HUES48 (cell line): ENCODE measurements around the gene METAP1D.

Experiments
- H3K27ac ChIP-seq: one replicate; pipeline ENCODE4 v1.7.0; 2013; ENCODE audit warnings: low read depth, low read length, inconsistent platforms
- H3K27me3 ChIP-seq: 2 replicates; pipeline ENCODE4 v1.6.1; 2013; ENCODE audit warnings: mild to moderate bottlenecking, low read length; ENCODE audit not compliant: control insufficient read depth, insufficient read depth
- H3K36me3 ChIP-seq: 2 replicates; pipeline ENCODE4 v1.6.1; 2013; ENCODE audit warnings: low read length; ENCODE audit not compliant: control insufficient read depth, insufficient read depth
- H3K4me1 ChIP-seq: 2 replicates; pipeline ENCODE4 v1.6.1; 2013; ENCODE audit warnings: mild to moderate bottlenecking, low read length; ENCODE audit not compliant: control insufficient read depth, insufficient read depth
- H3K4me3 ChIP-seq: 2 replicates; pipeline ENCODE4 v1.5.1; 2013; ENCODE audit warnings: mild to moderate bottlenecking, low read depth, low read length
- H3K9ac ChIP-seq: 2 replicates; pipeline ENCODE4 v1.6.1; 2013; ENCODE audit warnings: mild to moderate bottlenecking, low read depth, low read length, moderate library complexity
- H3K9me3 ChIP-seq: 2 replicates; pipeline ENCODE4 v1.6.1; 2013; ENCODE audit warnings: low read length; ENCODE audit not compliant: control insufficient read depth, insufficient read depth

METAP1D gene

DNA sequence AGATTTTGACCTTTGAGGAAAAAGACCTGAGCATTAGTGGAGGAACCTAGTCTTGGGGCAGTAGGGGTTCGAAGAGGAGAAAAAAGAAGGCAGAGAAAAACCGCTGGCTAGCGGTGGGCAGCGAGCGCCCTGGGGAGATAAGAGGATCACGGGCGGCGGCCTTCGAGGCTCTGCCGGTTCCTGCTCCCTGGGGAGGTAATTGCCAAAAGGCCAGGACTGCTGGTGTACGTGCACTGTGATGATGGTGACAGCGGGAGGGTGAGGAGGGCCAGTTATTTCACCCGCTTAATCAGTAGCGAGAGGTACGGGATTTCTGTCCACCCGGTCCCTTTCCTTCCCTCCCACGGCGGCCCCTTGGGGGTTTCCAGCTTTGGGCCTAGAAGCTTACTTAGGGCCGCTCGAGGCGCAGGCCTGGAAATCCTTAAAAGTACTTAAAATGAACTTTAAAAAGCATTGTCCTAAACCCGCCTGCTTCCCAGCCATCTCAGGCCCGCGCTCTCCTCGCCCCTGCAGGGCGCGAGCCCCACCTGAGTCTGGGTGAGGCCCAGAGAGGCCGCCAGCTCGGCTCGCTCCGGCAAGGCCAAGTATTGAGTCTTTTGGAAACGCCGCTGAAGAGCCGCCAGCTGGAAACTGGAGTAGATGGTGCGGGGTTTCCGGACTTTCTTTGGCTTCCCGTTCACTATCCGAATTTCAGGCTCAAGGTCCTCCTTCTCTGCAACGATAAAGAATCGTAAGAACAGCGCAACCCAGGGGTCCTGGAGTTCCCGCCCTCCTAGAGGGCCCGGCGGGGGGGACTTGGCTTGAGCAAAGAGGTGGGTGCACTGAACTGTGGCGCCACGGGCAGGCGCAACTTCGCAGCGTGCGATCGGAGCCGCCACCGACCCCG is 101.4 kb downstream of the METAP1D start:
- Histone ChIP-seq H3K9ac (no peak overlapping the region), H3K4me3 (peak overlapping the region; percentile 60), H3K36me3 (no peaks in the 10 kb centered on the region), H3K27ac (no peak overlapping the region), H3K4me1 (peaks cover 33% of the 10 kb centered on the region), H3K9me3 (no peaks in the 10 kb centered on the region), H3K27me3 (peaks cover 98% of the 10 kb centered on the region)

GRCh38 chr2:172101821-172102390 is 102.2 kb downstream of the METAP1D start:
- Histone ChIP-seq H3K9me3 (no peaks in the 10 kb centered on the region), H3K36me3 (no peaks in the 10 kb centered on the region), H3K27ac (no peak overlapping the region), H3K27me3 (peaks cover 98% of the 10 kb centered on the region), H3K4me1 (peaks cover 29% of the 10 kb centered on the region), H3K9ac (no peak overlapping the region), H3K4me3 (peak overlapping the region; percentile 60)

DNA sequence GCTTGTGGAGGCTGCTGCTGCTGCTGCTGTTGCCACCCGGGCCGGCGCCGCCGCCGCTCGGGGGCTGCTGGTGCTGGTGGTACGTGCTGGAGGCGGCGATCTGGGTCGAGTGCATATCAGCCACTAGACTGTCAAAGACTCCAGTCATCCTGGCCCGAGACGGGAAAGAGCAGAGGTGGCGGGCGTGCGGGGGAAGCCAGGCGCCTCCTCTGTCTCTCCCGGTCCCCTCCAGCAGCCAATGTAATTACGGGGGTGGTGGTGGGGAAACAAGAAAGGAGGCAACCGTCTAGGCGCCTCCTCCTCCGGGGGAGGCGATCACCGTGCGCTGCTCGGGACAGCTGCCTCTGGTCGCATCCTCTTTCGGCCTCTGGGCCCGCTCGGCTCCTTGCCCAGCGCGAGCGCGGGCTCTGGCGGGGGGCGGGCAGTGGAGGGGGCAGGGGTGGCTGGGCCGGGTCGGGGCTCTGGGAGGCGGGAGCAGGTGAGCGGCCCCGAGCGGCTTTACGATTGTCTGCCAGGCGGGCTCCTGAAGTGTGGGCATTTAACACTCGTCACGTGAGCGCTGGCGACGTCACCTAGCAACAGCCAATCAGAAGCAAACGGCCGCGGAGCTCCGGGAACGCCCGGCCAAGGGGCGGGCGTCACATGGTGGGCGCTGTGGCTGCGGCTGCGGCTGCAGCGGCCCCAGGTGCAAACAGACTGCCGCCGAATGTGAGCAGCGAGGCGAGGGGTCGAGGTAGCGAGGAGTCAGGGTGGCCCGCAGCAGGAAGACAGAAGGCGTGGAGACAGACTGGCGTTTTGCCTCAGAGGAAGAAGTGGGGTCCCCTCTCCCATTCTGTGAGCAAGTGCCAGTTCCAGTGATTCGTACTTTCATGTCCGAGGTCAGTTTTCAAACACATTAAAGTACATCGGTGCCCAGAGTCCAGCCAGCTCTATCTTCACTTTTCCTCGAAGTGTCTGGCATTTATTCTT is 102.9 kb downstream of the METAP1D start, which contains the start of gene DLX2:
TSS of gene DLX2 (minus strand) at position 510 of the 969 bp plus-strand sequence. CDS start at position 148, 362 bp downstream.
- no peaks in the 10 kb centered on the region for H3K36me3 ChIP-seq
- H3K27me3 ChIP-seq = peaks cover 98% of the 10 kb centered on the region
- no peak within 1 kb of the TSS for H3K27ac ChIP-seq
- H3K4me3 ChIP-seq = peak within 1 kb of the TSS; percentile 60
- no peaks in the 10 kb centered on the region for H3K9me3 ChIP-seq
- H3K9ac ChIP-seq = no peak within 1 kb of the TSS
- peaks cover 26% of the 10 kb centered on the region for H3K4me1 ChIP-seq

DNA sequence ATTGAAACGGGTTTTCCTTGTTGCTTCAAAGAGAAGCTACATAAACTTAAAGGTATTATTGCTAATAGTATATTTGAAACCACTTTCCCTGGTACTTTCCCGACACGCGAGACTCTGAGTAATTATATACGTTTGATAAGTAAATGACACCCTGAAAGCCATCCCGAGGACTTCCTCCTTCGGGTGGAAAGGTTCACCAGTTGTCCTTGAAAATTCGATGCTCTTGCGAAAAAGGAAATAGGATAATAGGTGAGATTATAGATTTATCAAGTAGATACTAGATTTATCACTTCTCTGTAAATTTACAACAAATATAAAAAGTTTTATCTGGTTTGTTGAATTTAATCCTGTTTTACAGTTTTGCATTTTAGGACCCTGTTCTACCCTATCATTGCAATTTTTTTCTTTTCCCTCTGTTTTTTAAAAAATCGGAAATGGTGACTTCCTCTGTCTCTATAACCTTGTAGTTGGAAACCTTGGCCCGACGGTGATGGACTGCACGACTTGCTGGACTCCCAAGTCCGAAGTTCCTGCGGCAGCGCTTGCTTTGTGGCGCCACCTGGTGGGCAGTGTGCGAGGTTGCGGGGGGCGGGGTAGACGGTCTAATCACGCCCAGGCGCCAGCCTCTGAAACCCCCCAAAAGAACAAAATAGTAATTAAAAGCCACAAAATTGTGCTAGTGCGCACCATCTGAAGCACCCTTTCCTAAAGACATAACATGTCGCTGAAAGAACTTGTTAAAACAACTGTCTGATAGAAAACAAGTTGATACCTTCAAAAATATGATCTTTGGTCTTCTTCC is 103.9 kb downstream of the METAP1D start:
- H3K27ac ChIP-seq = no peak overlapping the region
- peaks cover 98% of the 10 kb centered on the region for H3K27me3 ChIP-seq

DNA sequence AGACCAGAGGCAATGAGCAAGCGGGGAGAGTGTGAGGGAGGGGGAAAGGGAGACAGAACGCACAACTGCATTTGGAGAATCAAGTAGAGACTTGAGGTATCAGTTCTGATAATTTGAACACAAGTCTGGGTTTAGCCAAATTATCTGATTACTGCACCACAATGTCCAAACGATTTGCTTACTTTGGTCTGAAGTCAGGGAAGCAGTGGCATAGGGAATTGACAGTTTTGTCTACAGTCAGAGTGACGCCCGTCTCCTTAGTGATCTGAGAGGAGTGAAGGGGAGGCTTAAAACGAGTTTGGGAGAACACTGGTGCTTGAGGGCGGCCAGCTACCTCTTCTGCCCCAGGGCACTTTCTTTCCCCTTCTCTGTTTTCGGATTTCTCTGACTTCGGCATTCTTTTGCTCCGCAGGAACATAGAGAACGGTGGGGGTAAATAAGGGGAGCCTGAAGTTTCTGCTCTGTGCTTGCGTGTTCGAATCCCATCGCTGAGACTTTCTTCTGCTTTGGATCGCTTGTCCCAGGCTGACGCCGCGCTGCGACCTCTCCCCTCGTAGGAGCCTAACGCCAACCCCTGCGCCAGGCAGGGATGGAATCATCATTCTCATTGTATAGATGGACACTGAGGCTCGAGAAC is 105.8 kb downstream of the METAP1D start:
- H3K9ac ChIP-seq = no peak overlapping the region
- H3K27ac ChIP-seq = no peak overlapping the region
- peaks cover 38% of the 10 kb centered on the region for H3K4me1 ChIP-seq
- H3K9me3 ChIP-seq = no peaks in the 10 kb centered on the region
- peaks cover 98% of the 10 kb centered on the region for H3K27me3 ChIP-seq
- peak overlapping the region; percentile 54 for H3K4me3 ChIP-seq
- no peaks in the 10 kb centered on the region for H3K36me3 ChIP-seq

More for the DNA sequence above, 103.9 kb downstream of the METAP1D start:
- peaks cover 31% of the 10 kb centered on the region for H3K4me1 ChIP-seq
- no peaks in the 10 kb centered on the region for H3K36me3 ChIP-seq
- no peaks in the 10 kb centered on the region for H3K9me3 ChIP-seq
- 0 out of 2 replicates have a peak overlapping the region, but pooled peaks have one; percentile 46 for H3K4me3 ChIP-seq
- H3K9ac ChIP-seq = no peak overlapping the region

GRCh38 chr2:172106108-172106961 is 106.6 kb downstream of the METAP1D start:
- Histone ChIP-seq H3K36me3 (no peaks in the 10 kb centered on the region), H3K9me3 (no peaks in the 10 kb centered on the region), H3K9ac (no peak overlapping the region), H3K4me3 (peak overlapping the region; percentile 54), H3K4me1 (peaks cover 30% of the 10 kb centered on the region), H3K27ac (no peak overlapping the region), H3K27me3 (peaks cover 96% of the 10 kb centered on the region)

- Histone ChIP-seq H3K27me3 (peaks cover 96% of the 10 kb centered on the region), H3K9ac (no peak overlapping the region), H3K9me3 (no peaks in the 10 kb centered on the region), H3K27ac (no peak overlapping the region), H3K4me1 (peaks cover 23% of the 10 kb centered on the region), H3K36me3 (no peaks in the 10 kb centered on the region), H3K4me3 (no peak overlapping the region)
Observed at GRCh38 chr2:172107690-172108586, 108.2 kb downstream of the METAP1D start.

DNA sequence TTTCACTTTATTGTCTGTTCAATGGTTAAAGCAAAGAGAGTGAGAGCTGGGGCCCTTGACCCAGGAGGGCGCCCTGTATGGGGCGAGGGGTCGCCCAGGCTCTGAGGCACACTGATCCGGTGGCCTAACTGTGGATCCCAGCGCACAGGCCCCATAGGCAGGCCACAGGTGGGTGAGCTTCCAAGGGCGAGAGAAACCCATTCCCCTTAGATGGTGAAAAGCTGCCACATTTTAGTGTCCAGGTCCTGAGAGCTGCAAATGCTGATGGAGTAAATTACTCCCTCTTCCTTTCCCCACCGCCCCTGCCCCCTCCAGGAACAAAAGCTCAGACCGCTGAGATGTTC is 108.8 kb downstream of the METAP1D start:
- no peak overlapping the region for H3K27ac ChIP-seq
- H3K4me3 ChIP-seq = no peak overlapping the region
- peaks cover 17% of the 10 kb centered on the region for H3K4me1 ChIP-seq
- peaks cover 93% of the 10 kb centered on the region for H3K27me3 ChIP-seq
- H3K9ac ChIP-seq = no peak overlapping the region
- no peaks in the 10 kb centered on the region for H3K36me3 ChIP-seq
- no peaks in the 10 kb centered on the region for H3K9me3 ChIP-seq
